GM18909 (cell line): ENCODE results near the gene ADD3.
A peak's percentile ranks its signal among the peaks of the same experiment; 100 is the strongest.
"Not testable (repeated sequence)": the region's sequence is repeated elsewhere in the genome, so short reads cannot be mapped to it uniquely, and the experiment has no call there.

Source experiments
- ATAC-seq: cut with Tn5 transposase; IDR thresholded peaks from one replicate; pipeline ENCODE4 v1.9.1; 2021; ENCODE audit warnings: mild to moderate bottlenecking; ENCODE audit not compliant: unreplicated experiment, poor library complexity

The ADD3 gene

DNA sequence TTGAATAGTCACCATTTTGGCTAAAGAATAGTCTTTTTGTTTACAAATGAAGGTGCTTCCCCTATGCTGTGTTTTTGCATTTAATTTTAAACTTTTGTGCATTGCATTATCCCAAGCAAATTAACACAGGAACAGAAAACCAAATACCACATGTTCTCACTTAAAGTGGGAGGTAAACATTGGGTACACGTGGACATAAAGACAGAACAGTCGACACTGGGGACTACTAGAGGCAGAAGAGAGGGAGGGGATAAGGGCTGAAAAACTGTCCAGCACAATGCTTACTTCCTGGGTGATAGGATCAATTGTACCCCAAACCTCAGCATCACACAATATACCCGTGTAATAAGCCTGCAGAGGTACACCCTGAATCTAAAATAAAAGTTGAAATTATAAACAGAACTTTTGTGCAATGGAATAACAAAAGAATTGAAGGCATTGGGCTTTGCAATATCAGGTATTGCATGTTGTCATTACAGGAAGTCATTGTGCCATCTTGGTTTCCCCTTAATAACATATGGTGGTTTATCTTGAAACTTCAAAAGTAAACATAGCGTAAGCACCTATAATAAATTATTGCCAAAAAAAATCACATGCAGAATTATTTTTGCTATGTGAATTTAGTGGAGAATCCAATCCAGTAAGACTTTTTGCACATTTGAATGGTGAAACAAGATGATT lies 16.1 kb downstream of the ADD3 start:
- ATAC-seq, result no peak

DNA sequence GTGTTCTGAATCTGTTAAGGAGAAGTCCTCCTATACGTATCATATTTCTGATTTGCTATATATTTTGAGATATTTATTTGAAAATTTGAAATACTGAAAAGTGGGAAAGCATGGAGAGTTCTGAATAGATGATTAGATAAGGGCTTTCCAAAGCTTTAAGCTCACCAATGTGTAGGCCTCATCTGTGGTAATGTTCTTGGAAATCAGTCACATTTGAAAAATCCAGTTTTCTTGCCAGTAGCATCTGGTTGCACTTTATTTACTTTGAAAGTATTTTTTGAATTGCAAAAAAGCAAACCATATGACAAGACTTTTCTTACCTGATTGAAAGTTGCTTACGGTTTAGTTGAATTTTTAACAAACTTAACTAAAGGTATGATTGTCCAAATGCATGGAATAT lies 21.7 kb downstream of the ADD3 start:
- ATAC-seq, result no peak

DNA sequence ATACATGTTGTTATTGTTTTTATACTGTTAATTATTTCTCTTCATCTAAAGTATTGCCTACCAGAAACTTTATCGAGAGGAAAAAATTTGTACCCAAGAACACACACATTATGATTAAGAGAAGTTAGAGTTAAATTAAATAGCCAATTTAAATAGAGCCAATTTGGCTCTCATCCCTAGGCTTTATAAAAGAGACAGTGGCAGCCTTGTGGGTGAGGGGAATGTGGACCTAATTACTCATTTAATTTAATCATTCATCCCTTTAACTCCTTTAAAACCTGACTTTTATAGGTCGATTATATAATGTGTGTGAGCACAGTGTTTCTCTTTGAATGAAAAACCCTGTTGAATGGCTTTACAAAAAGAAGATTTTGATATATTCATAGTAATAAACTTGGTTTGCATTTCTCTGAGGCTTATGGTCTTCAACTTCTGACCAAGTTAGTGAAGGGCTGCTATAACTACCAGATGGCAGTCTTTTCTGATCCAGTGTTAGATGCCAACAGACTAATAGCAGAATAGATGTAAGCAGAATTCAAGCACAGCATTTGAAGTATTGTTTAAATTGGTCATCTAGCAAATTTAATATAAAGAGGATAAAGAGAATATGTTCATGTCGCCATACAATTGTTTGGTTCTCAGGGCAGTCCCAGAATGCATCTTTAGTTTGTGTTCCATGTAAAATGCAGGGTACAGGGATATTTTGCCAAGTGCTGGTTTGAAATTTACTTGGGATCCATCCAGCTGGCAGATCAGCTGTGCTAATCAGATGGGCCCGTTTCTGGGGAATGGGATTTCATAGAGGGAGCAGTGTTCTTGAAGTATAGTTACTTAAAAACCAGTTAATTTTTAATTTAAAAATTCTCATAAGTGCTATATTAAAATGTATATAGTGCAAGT lies 25.3 kb downstream of the ADD3 start:
- ATAC-seq, result no peak

DNA sequence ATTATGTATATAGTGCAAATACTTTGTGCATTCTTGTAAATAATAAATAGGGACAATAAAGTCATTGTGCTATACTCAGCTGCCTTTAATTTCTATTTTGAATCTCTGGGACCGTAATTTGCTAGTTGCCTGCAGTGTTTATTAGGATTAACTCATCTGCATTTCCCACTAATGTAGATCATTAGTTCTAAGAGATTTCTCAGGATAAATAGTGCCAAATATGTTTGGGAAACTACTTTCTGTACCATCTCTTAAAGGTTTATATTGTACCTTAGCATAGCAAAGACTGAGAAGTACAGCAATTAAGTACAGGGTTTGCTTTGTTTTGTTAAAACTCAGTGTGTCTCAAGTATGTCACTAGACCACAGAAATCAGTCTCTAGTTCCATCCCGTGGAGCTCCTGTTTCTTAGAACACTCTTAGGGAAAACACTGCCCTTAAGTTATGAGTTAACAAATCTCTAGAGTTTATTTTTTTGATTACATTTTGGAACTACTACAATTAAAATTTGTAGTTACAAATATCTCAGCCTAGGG lies 26.0 kb downstream of the ADD3 start:
- ATAC-seq, result no peak

DNA sequence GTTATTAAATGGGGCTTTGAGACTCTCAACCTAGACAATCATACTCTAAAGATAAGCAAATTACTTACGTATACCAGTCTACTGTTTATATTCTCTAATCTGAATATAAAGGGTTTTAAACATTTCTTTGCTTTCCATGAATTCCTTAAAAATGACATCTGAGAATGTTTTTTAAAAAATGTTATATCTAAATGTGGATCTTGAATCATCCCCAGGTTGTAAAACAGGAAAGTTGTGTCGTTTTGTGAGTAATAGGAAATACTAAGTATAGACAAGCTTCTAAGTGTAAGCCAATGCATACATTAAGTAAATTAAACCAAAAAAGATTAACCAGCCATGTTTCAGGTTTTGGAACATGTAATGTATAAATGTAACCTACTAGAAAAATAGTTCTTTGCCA lies 26.8 kb downstream of the ADD3 start:
- ATAC-seq, result no peak

DNA sequence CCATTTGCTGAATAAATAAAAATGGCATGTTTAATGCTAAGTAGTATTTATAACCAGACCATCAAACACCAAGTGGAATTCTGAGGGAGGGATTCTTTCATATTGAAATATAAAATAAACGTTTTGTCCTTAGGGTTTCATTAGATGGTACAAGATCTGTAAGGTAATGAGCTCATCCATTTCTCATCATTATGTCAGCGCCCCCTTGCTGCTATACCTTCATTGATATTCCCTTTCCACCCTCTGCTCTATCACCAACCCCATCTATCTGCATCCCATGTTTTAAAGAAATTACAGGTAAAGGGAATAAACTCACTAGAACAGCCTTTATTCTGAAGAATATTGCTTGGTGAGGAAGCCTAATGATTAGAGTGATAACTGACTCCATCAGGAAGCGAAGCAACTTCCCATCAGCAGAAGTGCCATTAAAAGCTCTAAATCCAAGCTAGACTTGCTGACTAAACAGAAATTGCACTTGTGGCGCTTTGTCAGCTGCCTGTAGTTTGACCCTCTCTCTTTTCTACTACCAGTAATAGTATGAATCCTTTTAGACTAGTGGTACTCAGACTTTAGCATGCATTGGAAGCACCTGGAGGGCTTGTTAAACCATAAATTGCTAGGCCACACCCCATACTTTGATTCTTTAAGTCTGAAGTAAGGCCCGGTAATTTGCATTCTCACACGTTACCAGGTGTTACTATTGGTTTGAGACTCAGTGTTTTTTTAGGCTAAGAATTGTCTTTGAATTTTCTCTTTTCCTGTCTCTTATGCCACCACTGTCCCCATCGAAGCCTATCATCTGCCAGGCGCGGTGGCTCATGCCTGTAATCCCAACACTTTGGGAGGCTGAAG lies 27.5 kb downstream of the ADD3 start:
- ATAC-seq, result no peak

DNA sequence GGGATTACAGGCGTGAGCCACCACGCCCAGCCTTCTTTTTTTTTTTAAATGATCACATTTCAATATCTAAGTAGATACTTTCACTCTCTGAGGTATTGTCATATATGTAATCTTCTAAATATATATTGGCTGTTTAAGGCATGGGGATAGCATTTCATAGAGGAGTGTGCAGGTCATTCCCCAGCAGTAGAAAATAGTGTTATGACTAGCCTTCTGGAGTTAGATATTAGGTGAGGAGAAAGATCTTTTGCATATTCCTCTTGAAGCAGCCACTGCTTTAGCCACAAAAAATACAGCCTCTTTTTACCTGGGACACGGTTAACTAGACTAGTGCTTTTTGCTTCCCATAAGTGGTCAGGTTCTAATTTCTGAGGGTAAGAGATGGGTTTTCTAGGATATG lies 28.9 kb downstream of the ADD3 start:
- peak; percentile 86 for ATAC-seq

DNA sequence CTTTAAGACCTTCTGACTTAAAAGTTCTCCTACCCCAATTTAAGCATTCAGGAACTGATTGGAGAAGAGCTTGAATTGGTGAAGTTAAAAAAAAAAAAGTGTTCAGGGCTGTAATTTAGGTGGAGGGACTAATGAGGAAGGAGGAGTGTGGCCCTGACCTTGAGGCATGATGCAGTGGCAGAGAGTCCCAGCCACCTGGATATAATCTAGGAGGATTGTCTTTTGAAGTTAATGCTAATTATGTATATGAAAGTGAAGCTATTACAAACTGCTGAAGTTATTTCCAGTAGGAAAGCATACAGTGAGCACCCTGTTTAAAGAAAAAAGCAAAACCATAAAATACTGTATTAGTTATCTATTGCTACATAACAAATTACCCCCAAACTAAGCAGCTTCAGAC lies 31.5 kb downstream of the ADD3 start:
- no peak for ATAC-seq

DNA sequence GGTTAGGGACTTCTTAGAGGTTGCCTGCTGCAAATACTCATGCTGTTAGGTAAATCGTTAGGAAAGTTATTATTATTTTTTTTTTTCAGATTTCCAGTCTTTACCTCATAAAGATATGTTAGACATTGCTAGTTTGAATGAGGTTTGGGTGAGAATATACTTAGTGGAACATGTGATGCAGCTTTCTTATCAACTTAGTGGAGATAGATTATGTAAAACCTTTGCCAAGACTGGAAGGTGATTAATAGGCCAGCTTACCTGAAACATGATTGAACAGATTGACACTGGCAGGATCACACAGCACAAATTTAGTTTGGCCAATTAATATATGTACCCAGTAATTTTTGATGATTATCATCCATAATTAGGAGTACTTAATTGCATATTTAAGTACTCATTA lies 32.3 kb downstream of the ADD3 start:
- ATAC-seq, result no peak

DNA sequence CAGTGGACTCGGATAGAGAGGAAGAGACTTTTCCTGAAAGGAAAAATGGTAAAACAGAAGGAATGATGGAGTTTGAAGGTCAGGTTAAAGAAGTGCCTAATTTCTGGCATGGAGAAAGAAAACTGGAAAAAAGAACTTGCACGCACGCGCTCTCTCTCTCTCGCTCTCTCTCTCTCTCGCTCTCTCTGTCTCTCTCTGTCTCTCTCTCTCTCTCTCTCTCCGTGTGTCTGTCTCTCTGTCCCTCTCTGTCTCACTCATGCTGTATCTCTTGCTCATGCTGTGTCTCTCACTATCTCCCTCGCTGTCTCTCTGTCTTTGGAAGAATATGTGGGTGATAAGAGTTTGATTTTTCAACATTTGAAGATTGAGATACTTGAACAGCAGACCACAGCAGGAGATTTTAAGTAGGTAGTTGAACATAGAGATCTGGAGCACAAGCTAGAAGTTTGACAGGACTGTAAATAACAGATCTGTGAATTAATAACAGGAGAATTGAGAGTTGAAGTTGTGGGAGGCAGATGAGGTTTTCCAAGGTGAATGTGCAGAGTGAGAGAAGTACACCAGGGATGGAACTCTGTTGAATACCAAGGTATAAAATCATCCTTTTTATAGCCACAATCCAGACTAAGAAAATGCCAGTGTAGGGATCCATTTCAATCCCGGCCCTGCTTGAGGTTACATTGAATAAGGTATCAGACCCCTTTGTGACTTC lies 33.1 kb downstream of the ADD3 start:
- ATAC-seq, result no peak

DNA sequence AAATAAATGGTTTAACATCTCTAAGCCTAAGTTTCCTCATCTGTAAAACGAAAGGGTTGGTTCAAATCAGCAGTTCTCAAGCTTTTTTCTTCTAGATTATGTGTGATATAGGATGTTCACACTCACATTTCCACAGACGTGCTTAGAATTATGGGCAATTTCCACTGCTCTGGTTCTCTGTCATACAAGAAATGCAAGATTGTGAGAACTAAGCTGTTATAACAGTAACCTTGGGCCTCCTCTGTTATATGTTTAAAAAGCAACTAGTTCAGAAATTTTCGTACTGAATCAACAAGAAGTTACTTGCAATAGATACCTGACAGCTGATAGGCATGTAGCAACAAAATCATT lies 33.7 kb downstream of the ADD3 start:
- ATAC-seq, result no peak

DNA sequence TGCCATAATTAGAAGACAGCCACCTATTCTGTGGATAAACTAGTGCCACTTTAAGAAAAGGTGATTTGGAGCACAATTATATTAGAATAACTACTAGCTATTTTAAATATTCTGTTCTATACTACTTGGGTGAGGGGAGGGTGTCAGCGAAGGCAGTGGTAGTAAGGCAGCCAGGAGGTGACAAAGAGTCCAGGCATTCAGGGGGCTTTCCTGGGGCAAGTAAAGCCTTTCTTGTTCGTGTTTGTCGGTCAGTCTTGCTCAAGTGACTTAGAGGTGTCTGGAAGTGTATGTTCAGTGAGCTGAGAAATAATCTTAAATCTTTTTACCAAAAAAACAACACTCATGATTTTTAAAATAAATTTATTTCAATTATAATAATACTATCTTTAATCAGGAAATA lies 34.4 kb downstream of the ADD3 start:
- no peak for ATAC-seq

DNA sequence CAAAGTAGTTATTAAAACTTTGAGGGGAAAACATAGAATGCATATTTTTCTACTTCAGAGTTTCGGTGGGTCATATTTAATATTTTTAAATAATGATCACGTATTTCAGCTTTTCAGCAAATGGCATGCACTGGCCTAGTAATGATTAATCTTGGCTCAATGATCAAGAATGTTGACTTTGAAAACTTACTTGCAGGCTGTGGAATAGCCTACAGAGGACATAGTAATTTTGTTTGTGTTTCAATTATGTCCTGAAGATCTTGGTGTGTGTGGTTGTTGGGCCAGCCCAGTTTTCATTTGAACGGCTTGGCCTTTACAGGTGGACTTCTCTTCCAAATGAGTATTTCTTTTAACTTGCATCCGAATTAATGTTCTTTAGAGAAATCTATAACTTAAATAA lies 35.1 kb downstream of the ADD3 start:
- ATAC-seq, result no peak

DNA sequence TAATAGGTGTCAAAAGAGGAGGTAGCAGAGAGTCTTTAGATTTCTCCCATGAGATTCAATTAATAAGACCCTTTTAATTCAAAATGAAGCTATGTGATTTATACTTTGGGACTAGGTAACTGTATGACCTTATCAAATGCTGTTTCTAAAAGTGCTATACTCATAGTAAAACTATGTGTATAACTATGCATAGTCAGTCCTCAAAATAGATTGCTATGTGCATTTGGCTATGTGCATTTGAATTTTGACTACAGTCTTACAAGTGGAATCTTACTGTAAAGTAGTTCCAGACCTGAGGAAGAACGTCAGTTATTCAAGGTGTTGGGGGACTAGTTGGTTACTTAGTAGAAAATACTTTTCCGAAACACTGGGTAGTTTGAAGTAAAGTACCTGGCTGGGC lies 36.9 kb downstream of the ADD3 start:
- ATAC-seq, result no peak

DNA sequence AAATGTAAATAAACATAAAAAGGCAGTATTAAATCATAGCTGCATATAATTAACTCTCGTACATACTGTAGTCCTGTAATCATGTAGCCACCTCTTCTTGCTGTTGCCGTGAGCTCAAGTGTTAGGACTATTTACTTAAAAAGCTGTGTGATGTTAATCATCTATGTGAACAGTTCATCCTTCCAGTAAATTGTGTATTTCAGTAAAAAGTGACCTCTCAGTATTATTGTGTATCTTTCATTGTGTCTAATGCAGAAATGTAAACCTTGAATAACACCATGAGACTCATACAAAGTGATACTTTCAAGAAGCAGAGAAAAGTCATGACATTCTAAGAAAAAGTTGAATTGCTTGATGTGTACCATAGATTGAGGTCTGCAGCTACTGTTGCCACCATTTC lies 38.0 kb downstream of the ADD3 start:
- no peak for ATAC-seq

DNA sequence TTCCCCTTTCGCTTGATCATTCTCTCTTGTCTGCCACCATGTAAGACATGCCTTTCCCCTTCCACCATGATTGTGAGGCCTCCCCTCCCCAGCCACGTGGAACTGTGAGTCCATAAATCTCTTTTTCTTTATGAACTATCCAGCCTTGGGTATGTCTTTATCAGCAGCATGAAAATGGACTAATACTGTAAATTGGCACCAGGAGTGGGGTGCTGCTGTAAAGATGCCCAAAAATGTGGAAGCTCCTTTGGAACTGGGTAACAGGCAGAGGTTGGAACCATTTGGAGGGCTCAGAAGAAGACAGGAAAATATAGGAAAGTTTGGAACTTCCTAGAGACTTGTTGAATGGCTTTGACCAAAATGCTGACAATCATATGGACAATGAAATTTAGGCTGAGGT lies 40.4 kb downstream of the ADD3 start:
- ATAC-seq, result not testable (repeated sequence)

DNA sequence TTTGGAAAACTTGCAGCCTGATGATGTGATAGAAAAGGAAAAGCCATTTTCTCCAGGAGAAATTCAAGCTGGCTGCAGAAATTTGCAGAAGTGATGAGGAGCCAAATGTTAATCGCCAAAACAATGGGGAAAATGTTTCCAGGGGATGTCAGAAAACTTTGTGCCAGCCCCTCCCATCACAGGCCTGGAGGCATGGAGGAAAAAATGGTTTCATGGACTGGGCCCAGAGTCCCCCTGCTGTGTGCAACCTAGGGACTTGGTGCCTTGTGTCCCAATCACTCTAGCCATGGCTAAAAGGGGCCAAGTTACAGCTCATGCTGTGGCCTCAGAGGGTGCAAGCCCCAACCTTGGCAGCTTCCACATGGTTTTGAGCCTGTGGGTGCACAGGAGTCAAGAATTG lies 41.0 kb downstream of the ADD3 start:
- no peak for ATAC-seq

DNA sequence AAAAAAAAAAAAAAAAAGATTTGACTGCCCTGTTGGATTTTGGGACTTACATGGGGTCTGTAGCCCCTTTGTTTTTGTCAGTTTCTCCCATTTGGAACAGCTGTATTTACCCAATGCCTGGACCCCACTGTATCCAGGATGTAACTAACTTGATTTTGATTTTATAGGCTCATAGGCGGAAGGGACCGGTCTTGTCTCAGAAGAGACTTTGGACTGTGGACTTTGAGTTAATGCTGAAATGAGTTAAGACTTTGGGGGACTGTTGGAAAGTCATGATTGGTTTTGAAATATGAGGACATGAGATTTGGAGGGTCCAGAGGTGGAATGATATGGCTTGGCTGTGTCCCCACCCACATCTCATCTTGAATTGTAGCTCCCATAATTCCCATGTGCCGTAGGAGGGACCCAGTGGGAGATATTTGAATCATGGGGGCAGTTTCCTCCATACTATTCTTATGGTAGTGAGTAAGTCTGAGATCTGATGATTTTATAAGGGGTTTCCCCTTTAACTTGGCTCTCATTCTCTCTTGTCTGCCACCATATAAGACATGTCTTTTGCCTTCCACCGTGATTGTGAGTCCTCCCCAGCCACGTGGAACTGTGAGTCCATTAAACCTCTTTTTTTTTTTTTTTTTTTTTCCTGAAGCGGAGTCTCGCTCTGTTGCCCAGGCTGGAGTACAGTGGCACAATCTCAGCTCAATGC lies 42.3 kb downstream of the ADD3 start:
- ATAC-seq, result not testable (repeated sequence)

DNA sequence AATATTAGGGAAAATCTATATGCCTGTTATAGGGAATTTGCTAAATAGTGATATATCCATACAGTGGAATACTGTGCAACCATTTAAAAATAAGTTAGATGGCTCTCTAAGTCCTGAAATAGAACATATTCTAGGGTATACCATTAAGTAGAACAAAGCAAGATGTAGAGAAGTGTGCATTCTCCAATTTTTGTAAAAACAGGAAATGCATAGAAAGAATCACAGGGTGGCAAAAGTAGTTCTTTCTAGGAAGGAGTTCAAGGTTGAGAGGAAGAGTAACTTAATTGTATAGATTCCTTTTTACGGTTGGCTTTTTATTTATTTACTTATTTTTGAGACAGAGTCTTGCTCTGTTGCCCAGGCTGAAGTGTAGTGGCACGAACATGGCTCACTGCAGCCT lies 43.7 kb downstream of the ADD3 start:
- ATAC-seq, result no peak

DNA sequence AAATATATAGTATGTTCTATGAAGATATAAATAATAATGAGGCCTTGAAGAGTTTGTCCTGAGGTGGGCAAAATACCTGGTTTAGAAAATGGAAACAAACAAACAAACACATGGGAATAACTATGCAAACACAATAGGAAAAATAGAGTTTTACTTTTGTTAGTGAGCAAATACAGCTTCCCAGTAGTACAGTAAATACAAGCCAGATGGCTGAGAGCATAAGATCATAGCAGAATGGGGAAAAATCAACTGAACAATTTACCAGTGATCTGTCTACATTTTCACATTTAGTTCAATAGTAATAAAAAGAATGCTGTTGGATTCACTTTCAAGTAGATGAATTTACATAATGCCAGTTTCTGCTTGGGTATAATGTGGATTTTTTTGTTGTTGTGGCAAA lies 45.1 kb downstream of the ADD3 start:
- ATAC-seq, result no peak
